Endothelial cell of coronary artery (primary cell): ENCODE measurements around the gene TTLL12. TPM values are rescaled to one million over a fixed set of nuclear protein-coding genes. Genes with fewer than 3 reads are reported as not detected.

Experiments
- total RNA-seq: library from RNA; depleted of rRNA; stranded (reverse); fragments of >200 nt; gene quantifications from 2 replicates; pipeline ENCODE4 v1.2.3, GENCODE V29; 2014

Gene TTLL12
- 29.2 and 29.6 TPM in 2 replicates for total RNA-seq

GRCh38 chr22:43186272-43187170, at the start of gene TTLL12:
Gene TTLL12, minus strand, starts transcription at chr22:43187134. Its CDS starts 65 bp downstream, at chr22:43187069.

GRCh38 chr22:43151251-43152002, 35.5 kb downstream of the TTLL12 start, which contains the start of gene TSPO:
Gene TSPO, plus strand, starts transcription at chr22:43151559. Its CDS starts 7,680 bp downstream, at chr22:43159239.

DNA sequence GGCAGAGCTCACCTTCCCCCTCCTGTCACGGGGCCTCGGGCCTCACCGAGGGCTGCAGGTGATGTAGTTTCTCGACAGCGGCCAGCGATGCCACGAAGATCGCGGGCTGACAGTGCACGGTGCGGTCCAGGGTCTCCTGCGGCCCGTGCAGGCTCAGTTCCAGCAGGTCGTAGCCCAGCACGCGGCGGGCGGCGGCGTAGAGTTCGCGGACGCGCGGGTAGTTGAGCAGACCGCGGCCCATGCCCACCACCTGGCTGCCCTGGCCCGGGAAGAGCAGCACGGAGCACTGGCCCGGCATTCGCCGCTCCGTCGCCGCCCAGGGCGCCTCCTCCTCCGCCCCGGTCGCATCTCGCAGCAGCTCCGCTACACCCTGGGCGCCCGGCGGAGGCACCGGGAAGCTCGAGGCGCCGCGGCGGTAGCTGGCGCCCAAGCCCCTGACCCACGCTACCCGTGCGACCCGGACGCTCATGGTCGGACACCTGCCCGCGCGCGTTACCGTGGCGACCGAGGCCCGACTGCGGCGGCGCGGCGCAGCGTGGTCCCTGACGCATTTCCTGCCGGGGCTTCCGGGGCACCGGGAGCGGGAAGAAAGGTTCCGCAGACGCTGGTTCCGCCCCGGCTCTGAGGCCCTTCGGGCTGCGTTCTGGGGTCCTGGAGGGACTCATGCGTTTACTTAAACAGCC, 43.9 kb downstream of the TTLL12 start, which contains the start of gene MCAT:
TSS of gene MCAT (minus strand) at position 519 of the 683 bp plus-strand sequence. CDS start at position 469, 50 bp downstream.

Other genes with a start within 250 kb of the TTLL12 start
- 66.8 and 71.3 TPM in 2 replicates for gene PACSIN2, start 172.0 kb downstream of the TTLL12 start, total RNA-seq
- 10.9 and 11.7 TPM in 2 replicates for gene TTLL1, start 97.7 kb downstream of the TTLL12 start, total RNA-seq
- gene BIK, start 76.4 kb downstream of the TTLL12 start, total RNA-seq = 0.09 and 0.63 TPM in 2 replicates
- 10.2 and 11.5 TPM in 2 replicates for gene MCAT, start 43.7 kb downstream of the TTLL12 start, total RNA-seq
- 300 and 316 TPM in 2 replicates for gene TSPO, start 35.6 kb downstream of the TTLL12 start, total RNA-seq
- gene SCUBE1, start 156.2 kb upstream of the TTLL12 start, total RNA-seq = not detected in 2 replicates
- under 0.01 TPM in 1 of 2 replicates, not detected in the other for gene MPPED1, start 224.9 kb upstream of the TTLL12 start, total RNA-seq